Activated naive CD8-positive, alpha-beta T cell treated with anti-CD3 and anti-CD28 coated beads, Interleukin-2, amount 10 ng/mL, durations not matched to agents 7 days and 5 days (primary cell): ENCODE data around the gene PRKAG2. TPM values are rescaled to one million over a fixed set of nuclear protein-coding genes. Genes with fewer than 3 reads are reported as not detected.

Source experiments
- ATAC-seq: fragments of 150-1000 bp; cut with Tn5 transposase; one replicate; pipeline ENCODE4 v1.10.0; 2021; ENCODE audit warnings: low read depth, moderate library complexity
- POLR2A ChIA-PET: fragments of 350-600 bp; sonication (Branson Sonifier 250); formaldehyde crosslinking; loops from one replicate; lab custom pipeline; 2021; ENCODE audit warnings: antibody characterized with exemption; lab: Charles Lee
- DNase-seq: peaks from one replicate; pipeline ENCODE4 v3.0.0; 2021
- H3K27ac Mint-ChIP-seq: one replicate; pipeline ENCODE4 v1.8.0; 2022; ENCODE audit warnings: mild to moderate bottlenecking, mixed read lengths
- H3K27me3 Mint-ChIP-seq: one replicate; pipeline ENCODE4 v1.8.0; 2022; ENCODE audit warnings: mild to moderate bottlenecking, moderate library complexity, mixed read lengths
- H3K36me3 Mint-ChIP-seq: one replicate; pipeline ENCODE4 v1.8.0; 2021; ENCODE audit warnings: mild to moderate bottlenecking, mixed read lengths
- H3K4me1 Mint-ChIP-seq: one replicate; pipeline ENCODE4 v1.8.0; 2021; ENCODE audit warnings: mixed read lengths
- H3K4me3 Mint-ChIP-seq: one replicate; pipeline ENCODE4 v1.8.0; 2022; ENCODE audit warnings: mild to moderate bottlenecking, moderate library complexity, mixed read lengths
- H3K9me3 Mint-ChIP-seq: one replicate; pipeline ENCODE4 v1.8.0; 2021; ENCODE audit warnings: mixed read lengths
- total RNA-seq, 2 experiments: library from RNA; stranded (reverse); gene quantifications; one replicate each; pipeline ENCODE4 v1.2.3, GENCODE V29; 2021

Gene PRKAG2
- total RNA-seq, 2 experiments from 2014 or later, result 29.0 to 38.9 TPM

- Mint-ChIP-seq H3K27me3 (no peaks in the 10 kb centered on the region), H3K27ac (no peak overlapping the region), H3K36me3 (no peaks in the 10 kb centered on the region), H3K4me1 (peaks cover 1% of the 10 kb centered on the region), H3K9me3 (no peaks in the 10 kb centered on the region), H3K4me3 (no peak overlapping the region)
- ATAC-seq (no peak), DNase-seq (no peak)
- POLR2A ChIA-PET, result no interaction called here
Observed at GRCh38 chr7:151728746-151729145, 148.2 kb downstream of the PRKAG2 start.

DNA sequence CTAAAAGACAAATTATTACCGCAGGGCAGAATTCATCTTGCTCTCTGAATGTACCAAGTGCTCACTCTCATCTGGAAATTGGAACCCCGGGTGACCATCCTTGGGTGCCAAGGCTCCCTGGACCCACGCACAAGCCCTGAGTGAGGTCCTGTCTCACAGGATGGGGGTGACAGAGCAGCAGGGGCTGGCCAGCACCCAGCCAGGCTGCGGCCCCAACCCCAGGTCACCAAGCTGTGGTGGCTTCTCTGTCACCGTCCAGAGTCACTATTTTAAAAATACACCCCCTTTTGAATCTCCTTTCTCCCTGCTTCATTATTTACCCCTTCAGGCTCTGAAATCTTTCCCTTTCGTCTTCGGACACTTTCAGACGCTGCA, 148.6 kb downstream of the PRKAG2 start:
- Mint-ChIP-seq H3K4me3 (no peak overlapping the region), H3K27ac (no peak overlapping the region), H3K27me3 (no peaks in the 10 kb centered on the region), H3K4me1 (peaks cover 1% of the 10 kb centered on the region), H3K9me3 (no peaks in the 10 kb centered on the region), H3K36me3 (no peaks in the 10 kb centered on the region)
- ATAC-seq (no peak), DNase-seq (no peak)
- POLR2A ChIA-PET, result no interaction called here

GRCh38 chr7:151727579-151728285, 149.2 kb downstream of the PRKAG2 start:
- no peak overlapping the region for H3K4me3 Mint-ChIP-seq
- DNase-seq, result no peak
- H3K4me1 Mint-ChIP-seq, result peaks cover 1% of the 10 kb centered on the region
- no peaks in the 10 kb centered on the region for H3K9me3 Mint-ChIP-seq
- H3K36me3 Mint-ChIP-seq, result no peaks in the 10 kb centered on the region
- no peaks in the 10 kb centered on the region for H3K27me3 Mint-ChIP-seq
- ATAC-seq, result peak; percentile 78
- POLR2A ChIA-PET, result no interaction called here
- H3K27ac Mint-ChIP-seq, result no peak overlapping the region

DNA sequence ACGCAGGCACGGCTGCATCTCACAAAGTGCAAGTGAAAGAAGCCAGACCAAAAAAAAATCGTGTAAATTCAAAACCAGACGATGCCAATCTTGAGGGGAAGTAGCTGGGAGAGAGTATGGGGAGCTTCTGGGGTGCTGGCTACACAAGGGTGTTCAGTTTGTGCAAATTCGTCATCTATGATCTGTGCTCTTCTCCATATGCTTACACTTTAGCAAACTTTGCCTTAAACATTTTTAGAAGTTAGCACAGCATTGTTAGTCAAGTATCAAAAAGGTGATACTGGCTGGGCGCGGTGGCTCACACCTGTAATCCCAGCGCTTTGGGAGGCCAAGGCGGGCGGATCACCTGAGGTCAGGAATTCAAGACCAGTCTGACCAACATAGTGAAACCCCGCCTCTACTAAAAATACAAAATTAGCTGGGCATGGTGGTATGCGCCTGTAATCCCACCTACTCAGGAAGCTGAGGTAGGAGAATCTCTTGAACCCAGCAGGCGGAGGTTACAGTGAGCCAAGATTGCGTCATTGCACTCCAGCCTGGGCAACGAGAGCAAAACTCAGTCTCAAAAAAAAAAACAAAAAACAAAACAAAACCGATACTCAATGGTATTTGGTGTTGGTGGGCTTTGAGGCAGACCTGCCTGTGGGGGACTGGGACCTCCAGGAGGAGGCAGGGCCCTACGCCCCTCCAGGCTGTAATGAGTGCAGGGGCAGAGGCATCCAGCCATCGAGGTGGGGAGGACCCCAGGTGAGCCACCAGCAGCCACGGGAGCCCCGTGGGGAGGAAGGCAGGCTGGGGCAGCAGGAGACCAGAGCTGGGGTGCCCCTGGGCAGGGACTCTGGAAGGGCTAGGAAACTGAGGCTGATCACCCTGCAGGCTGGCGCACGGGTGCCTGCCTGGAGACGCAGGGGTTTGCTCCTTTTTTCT, 150.0 kb downstream of the PRKAG2 start:
- Mint-ChIP-seq H3K9me3 (no peaks in the 10 kb centered on the region), H3K4me1 (peaks cover 1% of the 10 kb centered on the region), H3K27ac (no peak overlapping the region), H3K4me3 (no peak overlapping the region), H3K27me3 (no peaks in the 10 kb centered on the region), H3K36me3 (no peaks in the 10 kb centered on the region)
- ATAC-seq (no peak), DNase-seq (no peak)
- POLR2A ChIA-PET, result no interaction called here

- peaks cover 1% of the 10 kb centered on the region for H3K4me1 Mint-ChIP-seq
- H3K27me3 Mint-ChIP-seq, result no peaks in the 10 kb centered on the region
- no peak overlapping the region for H3K4me3 Mint-ChIP-seq
- no peak for ATAC-seq
- no peaks in the 10 kb centered on the region for H3K36me3 Mint-ChIP-seq
- H3K9me3 Mint-ChIP-seq, result no peaks in the 10 kb centered on the region
- POLR2A ChIA-PET, result no interaction called here
- no peak for DNase-seq
- no peak overlapping the region for H3K27ac Mint-ChIP-seq
Observed at GRCh38 chr7:151725844-151726651, 150.9 kb downstream of the PRKAG2 start.

- DNase-seq (no peak), ATAC-seq (no peak)
- POLR2A ChIA-PET, result no interaction called here
- no peaks in the 10 kb centered on the region for H3K36me3 Mint-ChIP-seq
- H3K4me1 Mint-ChIP-seq, result peaks cover 1% of the 10 kb centered on the region
- H3K27ac Mint-ChIP-seq, result no peak overlapping the region
- H3K4me3 Mint-ChIP-seq, result no peak overlapping the region
- no peaks in the 10 kb centered on the region for H3K27me3 Mint-ChIP-seq
- H3K9me3 Mint-ChIP-seq, result no peaks in the 10 kb centered on the region
Observed at GRCh38 chr7:151724920-151725584, 151.9 kb downstream of the PRKAG2 start.

- DNase-seq (no peak), ATAC-seq (no peak)
- no peaks in the 10 kb centered on the region for H3K9me3 Mint-ChIP-seq
- no peaks in the 10 kb centered on the region for H3K27me3 Mint-ChIP-seq
- POLR2A ChIA-PET, result no interaction called here
- peaks cover 1% of the 10 kb centered on the region for H3K4me1 Mint-ChIP-seq
- no peaks in the 10 kb centered on the region for H3K36me3 Mint-ChIP-seq
- H3K27ac Mint-ChIP-seq, result no peak overlapping the region
- no peak overlapping the region for H3K4me3 Mint-ChIP-seq
Observed at GRCh38 chr7:151724250-151724915, 152.5 kb downstream of the PRKAG2 start.

- H3K4me3 Mint-ChIP-seq, result no peak overlapping the region
- H3K27me3 Mint-ChIP-seq, result no peaks in the 10 kb centered on the region
- H3K4me1 Mint-ChIP-seq, result peaks cover 1% of the 10 kb centered on the region
- no peaks in the 10 kb centered on the region for H3K36me3 Mint-ChIP-seq
- ATAC-seq (no peak), DNase-seq (no peak)
- POLR2A ChIA-PET, result no interaction called here
- no peak overlapping the region for H3K27ac Mint-ChIP-seq
- no peaks in the 10 kb centered on the region for H3K9me3 Mint-ChIP-seq
Observed at GRCh38 chr7:151723321-151723720, 153.6 kb downstream of the PRKAG2 start.

DNA sequence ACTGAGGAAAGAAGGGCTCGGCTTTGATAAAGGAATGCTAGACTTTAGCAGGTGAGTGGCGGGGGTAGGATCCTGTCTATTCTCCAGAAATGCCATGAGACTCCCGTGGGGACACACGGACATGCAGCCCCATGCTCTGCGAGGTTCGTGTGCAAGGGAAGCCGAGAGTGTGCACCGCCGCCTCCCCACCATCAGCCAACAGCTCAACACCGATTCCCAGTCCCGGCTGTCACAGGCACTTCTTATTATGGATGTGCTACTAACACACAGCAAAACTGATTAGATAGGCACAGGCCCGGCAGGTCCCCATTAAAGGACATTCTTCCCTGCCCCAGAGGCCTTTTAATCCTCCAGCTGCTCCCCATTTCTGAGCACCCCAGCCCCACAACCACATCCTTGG, 154.4 kb downstream of the PRKAG2 start:
- H3K27ac Mint-ChIP-seq, result no peak overlapping the region
- H3K36me3 Mint-ChIP-seq, result no peaks in the 10 kb centered on the region
- ATAC-seq (no peak), DNase-seq (no peak)
- H3K27me3 Mint-ChIP-seq, result no peaks in the 10 kb centered on the region
- H3K9me3 Mint-ChIP-seq, result no peaks in the 10 kb centered on the region
- H3K4me3 Mint-ChIP-seq, result no peak overlapping the region
- peaks cover 1% of the 10 kb centered on the region for H3K4me1 Mint-ChIP-seq
- POLR2A ChIA-PET, result no interaction called here

- DNase-seq (no peak), ATAC-seq (no peak)
- POLR2A ChIA-PET, result no interaction called here
- no peaks in the 10 kb centered on the region for H3K27me3 Mint-ChIP-seq
- no peak overlapping the region for H3K4me3 Mint-ChIP-seq
- no peaks in the 10 kb centered on the region for H3K36me3 Mint-ChIP-seq
- H3K9me3 Mint-ChIP-seq, result no peaks in the 10 kb centered on the region
- H3K4me1 Mint-ChIP-seq, result peaks cover 1% of the 10 kb centered on the region
- no peak overlapping the region for H3K27ac Mint-ChIP-seq
Observed at GRCh38 chr7:151721694-151722093, 155.2 kb downstream of the PRKAG2 start.

DNA sequence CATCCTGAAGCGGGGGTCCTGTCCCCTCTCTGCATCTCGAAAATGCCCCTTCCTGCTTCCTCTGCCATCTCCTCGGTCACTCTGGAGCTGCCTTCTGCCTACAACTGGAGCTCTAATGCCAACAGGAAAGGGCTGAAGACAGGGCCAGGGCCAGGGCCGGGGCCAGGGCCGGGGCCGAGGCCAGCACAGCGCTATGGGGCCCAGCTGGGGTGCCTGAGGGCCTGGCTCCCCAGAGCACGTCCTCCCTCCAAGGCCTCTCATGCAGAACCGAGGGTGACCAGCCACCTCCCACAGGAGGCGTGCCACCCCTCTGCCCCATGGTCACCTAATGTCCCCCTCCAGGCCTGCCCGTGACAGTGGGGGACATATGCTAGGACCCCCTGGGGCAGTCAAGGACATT, 155.7 kb downstream of the PRKAG2 start:
- no peak overlapping the region for H3K27ac Mint-ChIP-seq

GRCh38 chr7:151720280-151720679, 156.6 kb downstream of the PRKAG2 start:
- Mint-ChIP-seq H3K4me3 (no peak overlapping the region), H3K27ac (no peak overlapping the region), H3K4me1 (peaks cover 1% of the 10 kb centered on the region), H3K9me3 (no peaks in the 10 kb centered on the region), H3K36me3 (no peaks in the 10 kb centered on the region), H3K27me3 (no peaks in the 10 kb centered on the region)
- no peak for DNase-seq
- ATAC-seq, result no peak
- POLR2A ChIA-PET, result no interaction called here

More for the DNA sequence above, 155.7 kb downstream of the PRKAG2 start:
- Mint-ChIP-seq H3K9me3 (no peaks in the 10 kb centered on the region), H3K4me1 (peaks cover 1% of the 10 kb centered on the region), H3K36me3 (no peaks in the 10 kb centered on the region), H3K4me3 (no peak overlapping the region), H3K27me3 (no peaks in the 10 kb centered on the region)
- no peak for DNase-seq
- POLR2A ChIA-PET, result no interaction called here
- ATAC-seq, result no peak

- Mint-ChIP-seq H3K4me3 (no peak overlapping the region), H3K27ac (no peak overlapping the region), H3K9me3 (no peaks in the 10 kb centered on the region), H3K4me1 (no peaks in the 10 kb centered on the region), H3K27me3 (no peaks in the 10 kb centered on the region), H3K36me3 (no peaks in the 10 kb centered on the region)
- POLR2A ChIA-PET, result no interaction called here
- ATAC-seq (no peak), DNase-seq (no peak)
Observed at GRCh38 chr7:151719897-151720242, 157.0 kb downstream of the PRKAG2 start.
